Natural killer cell (primary cell): ENCODE data around the gene ADH6. TPM values are rescaled to one million over a fixed set of nuclear protein-coding genes. Genes with fewer than 3 reads are reported as not detected.

ENCODE experiments used
- ATAC-seq, 3 donors: fragments of 150-1000 bp in 2 of 3; fragments of 200-7000 bp in 1 of 3; cut with Tn5 transposase; 1 replicate in 1 of 3; 2 replicates in 2 of 3; pipeline ENCODE4 v1.10.0; 2021; ENCODE audit warnings: mild to moderate bottlenecking in 2 of 3, moderate library complexity in 2 of 3
- DNase-seq, 2 donors: peaks; one replicate each; pipeline versions ENCODE4 v3.0.0 to v3.0.0-alpha.2; 2013 to 2021; ENCODE audit warnings: mixed read lengths in 1 of 2
- H3K27ac ChIP-seq: one replicate; pipeline ENCODE4 v1.5.1; 2013; ENCODE audit warnings: mild to moderate bottlenecking, low read length
- H3K27me3 ChIP-seq: one replicate; pipeline ENCODE4 v1.6.1; 2013; ENCODE audit warnings: low read length; ENCODE audit not compliant: control insufficient read depth, insufficient read depth
- H3K36me3 ChIP-seq: one replicate; pipeline ENCODE4 v1.6.1; 2013; ENCODE audit warnings: low read length; ENCODE audit not compliant: control insufficient read depth, insufficient read depth
- H3K4me1 ChIP-seq: one replicate; pipeline ENCODE4 v1.6.1; 2013; ENCODE audit warnings: low read length; ENCODE audit not compliant: control insufficient read depth, insufficient read depth
- H3K4me3 ChIP-seq: one replicate; pipeline ENCODE4 v1.5.1; 2013; ENCODE audit warnings: low read length
- H3K9me3 ChIP-seq: one replicate; pipeline ENCODE4 v1.6.1; 2013; ENCODE audit warnings: low read length; ENCODE audit not compliant: control insufficient read depth, insufficient read depth
- H3K27ac Mint-ChIP-seq, 2 donors: one replicate each; pipeline ENCODE4 v1.8.0; 2022; ENCODE audit warnings: mild to moderate bottlenecking in 2 of 2, mixed read lengths in 2 of 2, moderate library complexity in 1 of 2
- H3K27me3 Mint-ChIP-seq, 2 donors: one replicate each; pipeline ENCODE4 v1.8.0; 2022; ENCODE audit warnings: low read depth in 2 of 2, mixed read lengths in 2 of 2
- H3K36me3 Mint-ChIP-seq: one replicate; pipeline ENCODE4 v1.8.0; 2022; ENCODE audit warnings: mixed read lengths
- H3K4me1 Mint-ChIP-seq, 2 donors: one replicate each; pipeline ENCODE4 v1.8.0; 2022; ENCODE audit warnings: mixed read lengths in 2 of 2
- H3K4me3 Mint-ChIP-seq: one replicate; pipeline ENCODE4 v1.8.0; 2022; ENCODE audit warnings: mild to moderate bottlenecking, moderate library complexity, mixed read lengths
- H3K9me3 Mint-ChIP-seq, 2 donors: one replicate each; pipeline ENCODE4 v1.8.0; 2022; ENCODE audit warnings: mixed read lengths in 2 of 2
- whole genome bisulfite sequencing: methylation state at CpG from one replicate; pipeline ENCODE4 v1.1.7; 2013; ENCODE audit warnings: missing lambda C conversion rate; ENCODE audit not compliant: insufficient coverage; 5-methylcytosine and 5-hydroxymethylcytosine counted together
- intact Hi-C: fragments of 100-400 bp; cut with micrococcal nuclease; formaldehyde crosslinking; loops from one replicate; pipeline ENCODE4 v1.14.2; 2022
- total RNA-seq, 4 donors: library from RNA; stranded (reverse); fragments of 120-200 nt in 1 of 4; gene quantifications; one replicate each; pipeline versions ENCODE4 v1.2.3 to v1.2.4, GENCODE V29; 2013 to 2022
- TF ChIP-seq, protein P1 (sequence below): fragments of 200-600 bp; IDR thresholded peaks from one replicate; pipeline ENCODE4 v1.8.0; 2022; ENCODE audit warnings: antibody characterized with exemption

ADH6 gene
- total RNA-seq, 3 donors from 2014 or later (not counting 1 experiment from before 2014, with no cell fraction given): not detected

DNA sequence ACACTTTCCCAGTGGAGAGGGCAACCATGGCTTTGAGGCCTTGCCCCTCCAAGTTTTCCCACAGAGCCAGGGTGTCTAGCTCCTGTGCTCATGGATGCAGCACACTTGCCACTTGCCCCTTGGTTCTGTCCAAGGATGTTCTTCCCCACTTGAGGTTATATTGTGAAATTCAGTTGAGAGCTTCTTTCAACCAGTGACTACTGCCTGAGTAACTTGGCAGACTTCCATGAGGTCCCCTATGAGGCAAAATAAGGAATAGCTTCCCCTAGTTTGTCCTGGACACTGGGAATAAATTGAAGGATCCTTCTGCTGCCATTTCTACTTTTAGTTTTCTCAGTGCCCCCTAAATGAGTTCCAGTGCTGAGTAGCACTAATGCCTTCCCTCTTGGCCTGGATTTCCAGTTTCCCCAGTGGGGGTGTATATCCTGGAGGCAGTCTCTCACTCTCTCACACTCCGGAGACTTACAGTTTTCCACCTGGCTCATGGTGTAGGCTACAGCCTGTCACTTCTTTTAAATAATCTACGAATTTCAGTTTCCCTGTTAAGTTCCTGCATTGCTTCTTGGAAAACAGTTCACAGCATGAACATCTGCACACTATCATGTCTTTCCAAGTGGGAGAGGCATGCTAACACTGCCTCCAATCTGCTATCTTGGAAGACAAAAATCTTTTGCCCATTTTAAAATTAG lies 38.5 kb downstream of the ADH6 start:
- H3K4me3 Mint-ChIP-seq: no peak overlapping the region
- no peak overlapping the region for H3K4me3 ChIP-seq
- H3K4me1 ChIP-seq: no peaks in the 10 kb centered on the region
- no peak for DNase-seq
- TF ChIP-seq, protein P1, sequence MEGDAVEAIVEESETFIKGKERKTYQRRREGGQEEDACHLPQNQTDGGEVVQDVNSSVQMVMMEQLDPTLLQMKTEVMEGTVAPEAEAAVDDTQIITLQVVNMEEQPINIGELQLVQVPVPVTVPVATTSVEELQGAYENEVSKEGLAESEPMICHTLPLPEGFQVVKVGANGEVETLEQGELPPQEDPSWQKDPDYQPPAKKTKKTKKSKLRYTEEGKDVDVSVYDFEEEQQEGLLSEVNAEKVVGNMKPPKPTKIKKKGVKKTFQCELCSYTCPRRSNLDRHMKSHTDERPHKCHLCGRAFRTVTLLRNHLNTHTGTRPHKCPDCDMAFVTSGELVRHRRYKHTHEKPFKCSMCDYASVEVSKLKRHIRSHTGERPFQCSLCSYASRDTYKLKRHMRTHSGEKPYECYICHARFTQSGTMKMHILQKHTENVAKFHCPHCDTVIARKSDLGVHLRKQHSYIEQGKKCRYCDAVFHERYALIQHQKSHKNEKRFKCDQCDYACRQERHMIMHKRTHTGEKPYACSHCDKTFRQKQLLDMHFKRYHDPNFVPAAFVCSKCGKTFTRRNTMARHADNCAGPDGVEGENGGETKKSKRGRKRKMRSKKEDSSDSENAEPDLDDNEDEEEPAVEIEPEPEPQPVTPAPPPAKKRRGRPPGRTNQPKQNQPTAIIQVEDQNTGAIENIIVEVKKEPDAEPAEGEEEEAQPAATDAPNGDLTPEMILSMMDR: no peak
- intact Hi-C loops: no loop called here
- peaks cover 20% of the 10 kb centered on the region for H3K36me3 Mint-ChIP-seq
- H3K9me3 ChIP-seq: peaks cover 6% of the 10 kb centered on the region
- 89% methylated on average over 2 of the region's 2 CpGs for WGBS
- no peak for ATAC-seq
- H3K4me1 Mint-ChIP-seq: no peaks in the 10 kb centered on the region
- no peak overlapping the region for H3K27ac ChIP-seq
- no peak overlapping the region for H3K27ac Mint-ChIP-seq
- no peaks in the 10 kb centered on the region for H3K27me3 Mint-ChIP-seq
- H3K27me3 ChIP-seq: no peaks in the 10 kb centered on the region
- peaks cover 8 to 12% of the 10 kb centered on the region in 2 donors for H3K9me3 Mint-ChIP-seq
- H3K36me3 ChIP-seq: no peaks in the 10 kb centered on the region

DNA sequence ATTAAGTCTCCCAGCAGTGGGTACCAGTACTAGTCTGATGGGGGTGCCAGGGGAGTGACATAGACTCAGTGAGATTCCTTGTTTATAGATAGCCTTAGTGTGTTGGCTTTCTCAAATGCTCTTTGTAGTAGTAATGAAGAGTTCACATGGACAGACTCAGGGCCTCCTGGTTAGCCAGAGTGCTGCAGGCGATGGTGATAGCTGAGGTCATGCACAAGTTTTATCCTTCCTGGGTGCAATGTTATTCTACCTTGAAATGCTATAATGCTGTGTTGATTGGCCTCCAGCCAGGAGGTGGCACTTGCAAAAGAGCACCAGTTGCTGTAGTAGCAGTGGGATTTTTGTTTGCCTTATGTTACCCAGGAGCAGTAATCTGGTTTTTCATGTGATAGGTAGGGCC lies 39.4 kb downstream of the ADH6 start:
- Mint-ChIP-seq H3K4me1 (no peaks in the 10 kb centered on the region), H3K36me3 (peaks cover 13% of the 10 kb centered on the region), H3K27ac (no peak overlapping the region), H3K9me3 (peaks cover 7 to 12% of the 10 kb centered on the region in 2 donors), H3K27me3 (no peaks in the 10 kb centered on the region), H3K4me3 (no peak overlapping the region)
- DNase-seq (no peak), ATAC-seq (no peak)
- intact Hi-C loops: no loop called here
- H3K27me3 ChIP-seq: no peaks in the 10 kb centered on the region
- H3K36me3 ChIP-seq: no peaks in the 10 kb centered on the region
- H3K4me3 ChIP-seq: no peak overlapping the region
- WGBS: 100% methylated on average over 1 of the region's 1 CpG
- H3K9me3 ChIP-seq: peaks cover 4% of the 10 kb centered on the region
- H3K27ac ChIP-seq: no peak overlapping the region
- H3K4me1 ChIP-seq: no peaks in the 10 kb centered on the region
- TF ChIP-seq, protein P1: no peak

GRCh38 chr4:99179178-99179577 lies 39.9 kb downstream of the ADH6 start:
- Mint-ChIP-seq H3K9me3 (peaks cover 6 to 12% of the 10 kb centered on the region in 2 donors), H3K27ac (no peak overlapping the region), H3K27me3 (no peaks in the 10 kb centered on the region), H3K4me3 (no peak overlapping the region), H3K4me1 (no peaks in the 10 kb centered on the region), H3K36me3 (peaks cover 13% of the 10 kb centered on the region)
- no peaks in the 10 kb centered on the region for H3K27me3 ChIP-seq
- intact Hi-C loops: no loop called here
- ATAC-seq (no peak), DNase-seq (no peak)
- 89% methylated on average over 1 of the region's 2 CpGs for WGBS
- TF ChIP-seq, protein P1: no peak
- H3K9me3 ChIP-seq: peaks cover 4% of the 10 kb centered on the region
- no peaks in the 10 kb centered on the region for H3K36me3 ChIP-seq
- H3K4me1 ChIP-seq: no peaks in the 10 kb centered on the region
- H3K27ac ChIP-seq: no peak overlapping the region
- H3K4me3 ChIP-seq: no peak overlapping the region

GRCh38 chr4:99166544-99166943 lies 52.5 kb downstream of the ADH6 start:
- no peaks in the 10 kb centered on the region for H3K4me1 Mint-ChIP-seq
- H3K27me3 ChIP-seq: no peaks in the 10 kb centered on the region
- ATAC-seq (no peak), DNase-seq (no peak)
- peaks cover 0 to 4% of the 10 kb centered on the region in 2 donors for H3K9me3 Mint-ChIP-seq
- WGBS: no CpG with 5 or more reads among the region's 2 CpGs
- H3K4me3 Mint-ChIP-seq: no peak overlapping the region
- no peaks in the 10 kb centered on the region for H3K4me1 ChIP-seq
- intact Hi-C loops: no loop called here
- H3K36me3 ChIP-seq: no peaks in the 10 kb centered on the region
- no peak overlapping the region for H3K27ac ChIP-seq
- no peak overlapping the region for H3K4me3 ChIP-seq
- H3K9me3 ChIP-seq: no peaks in the 10 kb centered on the region
- TF ChIP-seq, protein P1: no peak
- no peak overlapping the region for H3K27ac Mint-ChIP-seq
- no peaks in the 10 kb centered on the region for H3K36me3 Mint-ChIP-seq
- H3K27me3 Mint-ChIP-seq: no peaks in the 10 kb centered on the region
